ENCODE data around the gene CACNB2.

- no peak for TF ChIP-seq CTCF (IDR thresholded peaks at IDR 0.05; ENCODE audit: low read depth, low read length)
- no peak for TF ChIP-seq EZH2phosphoT487 (IDR thresholded peaks at IDR 0.05; ENCODE audit: low read depth)
Measured at GRCh38 chr10:18469125-18469524, 328.9 kb downstream of the CACNB2 start.
